Measurements from ENCODE around the gene CTIF. TPM values are rescaled to one million over a fixed set of nuclear protein-coding genes. Genes with fewer than 3 reads are reported as not detected.
"Not testable (repeated sequence)": the region's sequence is repeated elsewhere in the genome, so short reads cannot be mapped to it uniquely, and the experiment has no call there.

CTIF gene
- total and polyA plus RNA-seq, 5 donors from 2014 or later: 0.23 to 1.8 TPM; not detected in 3

GRCh38 chr18:48867978-48868377 is 329.1 kb downstream of the CTIF start:
- H3K36me3 Mint-ChIP-seq: no peaks in the 10 kb centered on the region
- Histone ChIP-seq H3K27ac (ENCODE audit: insufficient read depth, low read length, poor library complexity, severe bottlenecking) (peak overlapping the region; percentile 25), H3K4me3 (ENCODE audit: low read depth, low read length) (peak overlapping the region; percentile 43), H3K27me3 (ENCODE audit: control insufficient read depth, insufficient read depth, low read length) (no peaks in the 10 kb centered on the region), H3K9me3 (ENCODE audit: control insufficient read depth in 2 of 2, low read length in 2 of 2) (peaks cover 0 to 4% of the 10 kb centered on the region in 2 experiments), H3K4me1 (ENCODE audit: control insufficient read depth, insufficient read depth, low read length, poor library complexity, severe bottlenecking) (peaks cover 17% of the 10 kb centered on the region), H3K36me3 (ENCODE audit: control insufficient read depth, insufficient read depth, low read length) (no peaks in the 10 kb centered on the region)
- no peak for DNase-seq
- peak overlapping the region in 2 of 4 donors; percentile 24 to 44 for H3K4me3 Mint-ChIP-seq
- ATAC-seq (ENCODE audit: low read depth in 2 of 2): no peak
- H3K4me1 Mint-ChIP-seq: peaks cover 0 to 21% (median 11%) of the 10 kb centered on the region in 4 donors
- peaks cover 0 to 2% (median 0%) of the 10 kb centered on the region in 7 donors for H3K9me3 Mint-ChIP-seq
- H3K27me3 Mint-ChIP-seq: no peaks in the 10 kb centered on the region
- H3K27ac Mint-ChIP-seq: peak overlapping the region; percentile 32 to 87 (median 83)

GRCh38 chr18:48868468-48869466 is 329.9 kb downstream of the CTIF start:
- Histone ChIP-seq H3K27me3 (ENCODE audit: control insufficient read depth, insufficient read depth, low read length) (no peaks in the 10 kb centered on the region), H3K9me3 (ENCODE audit: control insufficient read depth in 2 of 2, low read length in 2 of 2) (peaks cover 0 to 4% of the 10 kb centered on the region in 2 experiments), H3K27ac (ENCODE audit: insufficient read depth, low read length, poor library complexity, severe bottlenecking) (peak overlapping the region; percentile 25), H3K36me3 (ENCODE audit: control insufficient read depth, insufficient read depth, low read length) (no peaks in the 10 kb centered on the region), H3K4me3 (ENCODE audit: low read depth, low read length) (peak overlapping the region; percentile 43), H3K4me1 (ENCODE audit: control insufficient read depth, insufficient read depth, low read length, poor library complexity, severe bottlenecking) (peaks cover 17% of the 10 kb centered on the region)
- DNase-seq (peak in 2 of 3 donors; percentile 22 to 82), ATAC-seq (ENCODE audit: low read depth in 2 of 2) (peak; percentile 54 to 72)
- Mint-ChIP-seq H3K27me3 (no peaks in the 10 kb centered on the region), H3K36me3 (no peaks in the 10 kb centered on the region), H3K4me3 (peak overlapping the region in 2 of 4 donors; percentile 24 to 44), H3K9me3 (peaks cover 0 to 1% (median 0%) of the 10 kb centered on the region in 7 donors), H3K27ac (peak overlapping the region; percentile 32 to 87 (median 83)), H3K4me1 (peaks cover 0 to 22% (median 11%) of the 10 kb centered on the region in 4 donors)

- Histone ChIP-seq H3K27ac (ENCODE audit: insufficient read depth, low read length, poor library complexity, severe bottlenecking) (no peak overlapping the region), H3K9me3 (ENCODE audit: control insufficient read depth in 2 of 2, low read length in 2 of 2) (peaks cover 0 to 4% of the 10 kb centered on the region in 2 experiments), H3K36me3 (ENCODE audit: control insufficient read depth, insufficient read depth, low read length) (no peaks in the 10 kb centered on the region), H3K4me3 (ENCODE audit: low read depth, low read length) (no peak overlapping the region), H3K27me3 (ENCODE audit: control insufficient read depth, insufficient read depth, low read length) (no peaks in the 10 kb centered on the region), H3K4me1 (ENCODE audit: control insufficient read depth, insufficient read depth, low read length, poor library complexity, severe bottlenecking) (peaks cover 17% of the 10 kb centered on the region)
- H3K4me1 Mint-ChIP-seq: peaks cover 0 to 22% (median 11%) of the 10 kb centered on the region in 4 donors
- no peak overlapping the region for H3K4me3 Mint-ChIP-seq
- ATAC-seq (ENCODE audit: low read depth in 2 of 2) (no peak), DNase-seq (no peak)
- H3K27me3 Mint-ChIP-seq: no peaks in the 10 kb centered on the region
- H3K36me3 Mint-ChIP-seq: no peaks in the 10 kb centered on the region
- H3K27ac Mint-ChIP-seq: no peak overlapping the region
- no peaks in the 10 kb centered on the region for H3K9me3 Mint-ChIP-seq
Observed at GRCh38 chr18:48869591-48869990, 330.8 kb downstream of the CTIF start.

GRCh38 chr18:48870926-48871325 is 332.1 kb downstream of the CTIF start:
- H3K27me3 ChIP-seq (ENCODE audit: control insufficient read depth, insufficient read depth, low read length); H3K9me3 Mint-ChIP-seq; H3K36me3 Mint-ChIP-seq; ATAC-seq (ENCODE audit: low read depth in 2 of 2); H3K4me3 Mint-ChIP-seq; DNase-seq; H3K4me3 ChIP-seq (ENCODE audit: low read depth, low read length); H3K27me3 Mint-ChIP-seq; H3K9me3 ChIP-seq (ENCODE audit: control insufficient read depth in 2 of 2, low read length in 2 of 2); H3K27ac ChIP-seq (ENCODE audit: insufficient read depth, low read length, poor library complexity, severe bottlenecking); H3K36me3 ChIP-seq (ENCODE audit: control insufficient read depth, insufficient read depth, low read length): not testable (repeated sequence)
- Mint-ChIP-seq H3K4me1 (peaks cover 0 to 22% (median 11%) of the 10 kb centered on the region in 4 donors), H3K27ac (peak overlapping the region in 1 of 3 donors; percentile 45)
- peaks cover 17% of the 10 kb centered on the region for H3K4me1 ChIP-seq (ENCODE audit: control insufficient read depth, insufficient read depth, low read length, poor library complexity, severe bottlenecking)

DNA sequence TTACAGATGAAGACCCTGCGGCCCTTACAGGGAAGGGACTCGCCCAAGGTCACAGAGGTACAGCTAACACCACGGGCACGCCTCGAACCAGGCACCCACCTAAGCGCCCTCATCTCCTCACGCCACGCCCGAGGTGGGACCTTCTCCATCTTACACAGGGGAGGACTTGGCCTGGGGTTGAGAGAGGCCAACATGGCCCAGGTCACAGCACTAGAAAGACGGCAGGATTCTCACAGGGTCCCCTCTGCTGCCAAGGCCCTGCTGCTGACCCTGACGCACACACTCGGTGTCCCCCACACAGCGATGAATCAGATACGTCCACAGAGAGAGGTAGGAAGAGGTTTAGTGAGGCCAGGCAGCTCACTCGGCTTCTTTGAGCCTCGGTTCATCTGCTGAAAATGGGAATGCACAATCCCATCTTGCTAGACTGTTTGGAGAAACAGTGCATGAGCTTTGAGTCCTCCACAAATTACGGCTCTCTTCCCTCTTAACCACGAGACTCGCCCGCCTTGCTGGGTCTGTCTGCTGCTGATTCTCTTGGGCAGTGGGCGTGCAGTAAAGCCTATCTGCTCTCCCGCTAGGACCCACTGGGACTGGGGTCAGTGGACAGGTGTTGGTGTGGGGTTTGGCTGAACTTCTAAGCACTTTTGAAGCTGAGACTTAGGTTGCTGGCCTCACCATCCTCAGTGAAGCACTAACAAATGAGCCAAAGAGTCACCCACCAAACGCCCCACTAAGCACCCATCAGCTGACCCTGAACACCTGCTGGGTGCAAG is 332.7 kb downstream of the CTIF start:
- Mint-ChIP-seq H3K27me3 (no peaks in the 10 kb centered on the region), H3K9me3 (no peaks in the 10 kb centered on the region), H3K4me3 (no peak overlapping the region), H3K36me3 (no peaks in the 10 kb centered on the region), H3K27ac (peak overlapping the region in 1 of 3 donors; percentile 45), H3K4me1 (peaks cover 0 to 22% (median 11%) of the 10 kb centered on the region in 4 donors)
- DNase-seq: no peak
- H3K27me3 ChIP-seq (ENCODE audit: control insufficient read depth, insufficient read depth, low read length): no peaks in the 10 kb centered on the region
- no peak overlapping the region for H3K27ac ChIP-seq (ENCODE audit: insufficient read depth, low read length, poor library complexity, severe bottlenecking)
- H3K9me3 ChIP-seq (ENCODE audit: control insufficient read depth in 2 of 2, low read length in 2 of 2): no peaks in the 10 kb centered on the region
- no peaks in the 10 kb centered on the region for H3K36me3 ChIP-seq (ENCODE audit: control insufficient read depth, insufficient read depth, low read length)
- H3K4me3 ChIP-seq (ENCODE audit: low read depth, low read length): no peak overlapping the region
- peaks cover 17% of the 10 kb centered on the region for H3K4me1 ChIP-seq (ENCODE audit: control insufficient read depth, insufficient read depth, low read length, poor library complexity, severe bottlenecking)
- ATAC-seq (ENCODE audit: low read depth in 2 of 2): no peak

- Mint-ChIP-seq H3K9me3 (no peaks in the 10 kb centered on the region), H3K36me3 (no peaks in the 10 kb centered on the region), H3K27me3 (no peaks in the 10 kb centered on the region), H3K4me1 (peaks cover 0 to 22% (median 11%) of the 10 kb centered on the region in 4 donors), H3K27ac (peak overlapping the region in 1 of 3 donors; percentile 46), H3K4me3 (no peak overlapping the region)
- Histone ChIP-seq H3K4me3 (ENCODE audit: low read depth, low read length) (no peak overlapping the region), H3K36me3 (ENCODE audit: control insufficient read depth, insufficient read depth, low read length) (no peaks in the 10 kb centered on the region), H3K27ac (ENCODE audit: insufficient read depth, low read length, poor library complexity, severe bottlenecking) (no peak overlapping the region), H3K4me1 (ENCODE audit: control insufficient read depth, insufficient read depth, low read length, poor library complexity, severe bottlenecking) (peaks cover 17% of the 10 kb centered on the region), H3K27me3 (ENCODE audit: control insufficient read depth, insufficient read depth, low read length) (no peaks in the 10 kb centered on the region), H3K9me3 (ENCODE audit: control insufficient read depth in 2 of 2, low read length in 2 of 2) (no peaks in the 10 kb centered on the region)
- no peak for DNase-seq
- no peak for ATAC-seq (ENCODE audit: low read depth in 2 of 2)
Observed at GRCh38 chr18:48872234-48873145, 333.7 kb downstream of the CTIF start.

DNA sequence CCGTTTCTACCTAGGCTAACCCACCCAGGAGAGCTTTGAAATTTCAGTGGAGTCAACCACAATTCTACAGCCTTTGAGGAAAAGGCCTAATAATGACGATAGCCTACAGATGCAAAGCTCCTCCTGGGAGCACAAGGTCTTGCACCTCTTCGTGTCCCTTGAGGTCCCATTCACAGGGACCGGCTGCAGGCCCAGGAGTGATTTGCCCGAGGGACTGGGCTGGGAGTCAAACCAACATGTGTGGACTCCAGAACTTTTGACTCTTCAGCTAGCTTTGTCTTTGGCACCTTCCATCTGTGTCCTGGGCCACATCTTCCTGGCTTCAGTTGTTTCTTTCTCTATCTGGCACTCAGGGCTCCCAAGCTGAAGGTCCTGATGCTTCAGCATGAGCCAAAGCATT is 335.4 kb downstream of the CTIF start:
- Mint-ChIP-seq H3K9me3 (no peaks in the 10 kb centered on the region), H3K36me3 (no peaks in the 10 kb centered on the region), H3K4me1 (peaks cover 0 to 8% (median 0%) of the 10 kb centered on the region in 4 donors), H3K27ac (no peak overlapping the region), H3K4me3 (no peak overlapping the region), H3K27me3 (no peaks in the 10 kb centered on the region)
- no peak overlapping the region for H3K4me3 ChIP-seq (ENCODE audit: low read depth, low read length)
- no peaks in the 10 kb centered on the region for H3K36me3 ChIP-seq (ENCODE audit: control insufficient read depth, insufficient read depth, low read length)
- ATAC-seq (ENCODE audit: low read depth in 2 of 2) (no peak), DNase-seq (no peak)
- H3K27ac ChIP-seq (ENCODE audit: insufficient read depth, low read length, poor library complexity, severe bottlenecking): no peak overlapping the region
- no peaks in the 10 kb centered on the region for H3K9me3 ChIP-seq (ENCODE audit: control insufficient read depth in 2 of 2, low read length in 2 of 2)
- no peaks in the 10 kb centered on the region for H3K27me3 ChIP-seq (ENCODE audit: control insufficient read depth, insufficient read depth, low read length)
- peaks cover 1% of the 10 kb centered on the region for H3K4me1 ChIP-seq (ENCODE audit: control insufficient read depth, insufficient read depth, low read length, poor library complexity, severe bottlenecking)
